GM23338 (cell line): Measurements from ENCODE around the gene SENP5. TPM values are rescaled to one million over a fixed set of nuclear protein-coding genes. Genes with fewer than 3 reads are reported as not detected.
"Not testable (repeated sequence)": the region's sequence is repeated elsewhere in the genome, so short reads cannot be mapped to it uniquely, and the experiment has no call there.

Source experiments
- ATAC-seq: fragments of 200-7000 bp; cut with Tn5 transposase; 3 replicates; pipeline ENCODE4 v1.9.1; 2020
- DNase-seq: peaks from one replicate; pipeline ENCODE4 v3.0.0-alpha.2; 2015; ENCODE audit warnings: low spot score
- H2AFZ ChIP-seq: fragments of 200-600 bp; sonication (generic); 2 replicates; pipeline ENCODE4 v1.8.0; 2016; ENCODE audit warnings: antibody characterized with exemption, mild to moderate bottlenecking, moderate library complexity
- H3F3A ChIP-seq: fragments of 200-600 bp; sonication (generic); replicated peaks from 2 replicates; pipeline ENCODE4 v1.8.0; 2017; ENCODE audit warnings: antibody characterized with exemption, mixed run types, low read depth
- H3K27ac ChIP-seq: fragments of 200-600 bp; sonication (generic); 2 replicates; pipeline ENCODE4 v1.6.1; 2016; ENCODE audit warnings: low read depth
- H3K27me3 ChIP-seq: fragments of 200-600 bp; sonication (generic); 2 replicates; pipeline ENCODE4 v1.8.0; 2016; ENCODE audit warnings: mild to moderate bottlenecking, mixed run types, moderate library complexity; ENCODE audit not compliant: insufficient read depth
- H3K36me3 ChIP-seq: fragments of 200-600 bp; sonication (generic); 2 replicates; pipeline ENCODE4 v1.8.0; 2016; ENCODE audit warnings: mild to moderate bottlenecking; ENCODE audit not compliant: insufficient read depth
- H3K4me1 ChIP-seq: fragments of 200-600 bp; sonication (generic); 2 replicates; pipeline ENCODE4 v1.8.0; 2016; ENCODE audit warnings: mild to moderate bottlenecking, moderate library complexity; ENCODE audit not compliant: insufficient read depth
- H3K4me2 ChIP-seq: fragments of 200-600 bp; sonication (generic); 2 replicates; pipeline ENCODE4 v1.7.1; 2017; ENCODE audit warnings: mixed run types
- H3K4me3 ChIP-seq: fragments of 200-600 bp; sonication (generic); 2 replicates; pipeline ENCODE4 v1.6.1; 2016; ENCODE audit warnings: mixed run types
- H3K79me2 ChIP-seq: fragments of 200-600 bp; sonication (generic); replicated peaks from 2 replicates; pipeline ENCODE4 v1.8.0; 2017; ENCODE audit warnings: mild to moderate bottlenecking; ENCODE audit not compliant: insufficient read depth
- H3K9me2 ChIP-seq: fragments of 200-600 bp; sonication (generic); 2 replicates; pipeline ENCODE4 v1.8.0; 2017; ENCODE audit not compliant: insufficient read depth
- H4K20me1 ChIP-seq: fragments of 200-600 bp; sonication (generic); replicated peaks from 2 replicates; pipeline ENCODE4 v1.8.0; 2017; ENCODE audit warnings: mild to moderate bottlenecking; ENCODE audit not compliant: insufficient read depth
- H3K27ac Mint-ChIP-seq: 2 replicates; pipeline ENCODE4 v1.8.0; 2020; ENCODE audit warnings: inconsistent platforms, mild to moderate bottlenecking, moderate library complexity, mixed read lengths
- H3K27me3 Mint-ChIP-seq: 3 replicates; pipeline ENCODE4 v1.8.0; 2022; ENCODE audit warnings: low read depth, mild to moderate bottlenecking, moderate library complexity, mixed read lengths, inconsistent platforms; ENCODE audit not compliant: insufficient read depth, poor library complexity
- H3K36me3 Mint-ChIP-seq: 3 replicates; pipeline ENCODE4 v1.8.0; 2021; ENCODE audit warnings: low read depth, mild to moderate bottlenecking, inconsistent platforms, moderate library complexity, mixed read lengths
- H3K4me1 Mint-ChIP-seq: 3 replicates; pipeline ENCODE4 v1.8.0; 2020; ENCODE audit warnings: mild to moderate bottlenecking, inconsistent platforms, mixed read lengths
- H3K4me3 Mint-ChIP-seq: 3 replicates; pipeline ENCODE4 v1.8.0; 2021; ENCODE audit warnings: moderate library complexity, mild to moderate bottlenecking, inconsistent platforms, mixed read lengths
- H3K9me3 Mint-ChIP-seq: 3 replicates; pipeline ENCODE4 v1.8.0; 2020; ENCODE audit warnings: moderate library complexity, mild to moderate bottlenecking, inconsistent platforms, mixed read lengths
- CTCF ChIP-seq, 2 experiments: fragments of 200-600 bp in 1 of 2; sonication (generic) in 1 of 2; conservative IDR thresholded peaks; 2 replicates each; pipeline versions ENCODE4 v1.5.1 to v1.6.1; 2016 to 2017; ENCODE audit warnings: antibody characterized with exemption in 2 of 2, low read depth in 2 of 2, mild to moderate bottlenecking in 2 of 2, moderate library complexity in 1 of 2
- EZH2 ChIP-seq: fragments of 200-600 bp; sonication (generic); IDR thresholded peaks from one replicate; pipeline ENCODE4 v1.8.0; 2017; ENCODE audit warnings: antibody characterized with exemption, mild to moderate bottlenecking, low read depth; ENCODE audit not compliant: unreplicated experiment
- EZH2phosphoT487 ChIP-seq: fragments of 200-600 bp; sonication (generic); IDR thresholded peaks from one replicate; pipeline ENCODE4 v1.8.1; 2018; ENCODE audit warnings: antibody characterized with exemption; ENCODE audit not compliant: unreplicated experiment
- JUNB ChIP-seq: IDR thresholded peaks from one replicate; pipeline ENCODE4 v1.6.1; 2016; ENCODE audit warnings: antibody characterized with exemption; ENCODE audit not compliant: unreplicated experiment
- NANOG ChIP-seq: IDR thresholded peaks from 2 replicates; pipeline ENCODE4 v1.6.1; 2016; ENCODE audit warnings: antibody characterized with exemption, borderline replicate concordance
- POLR2AphosphoS5 ChIP-seq: IDR thresholded peaks from 2 replicates; pipeline ENCODE4 v1.6.1; 2016; ENCODE audit warnings: antibody characterized with exemption, low read depth
- REST ChIP-seq: IDR thresholded peaks from one replicate; pipeline ENCODE4 v1.6.1; 2018; ENCODE audit warnings: antibody characterized with exemption; ENCODE audit not compliant: unreplicated experiment
- STAT1 ChIP-seq: IDR thresholded peaks from one replicate; pipeline ENCODE4 v1.6.1; 2016; ENCODE audit warnings: antibody characterized with exemption; ENCODE audit not compliant: unreplicated experiment
- ZNF331 ChIP-seq: fragments of 250-450 bp; sonication (Bioruptor Pico); IDR thresholded peaks from 2 replicates; pipeline ENCODE4 v1.5.0; 2020; ENCODE audit warnings: low read depth, mild to moderate bottlenecking, moderate library complexity
- polyA plus RNA-seq: library from polyadenylated mRNA; unstranded; fragments of >200 nt; fragmentation: Nextera tagmentation; extraction: Ambion mirVana; gene quantifications from 2 replicates; pipeline ENCODE4 v1.2.1, GENCODE V29; 2016
- total RNA-seq: library from RNA; depleted of rRNA; stranded (reverse); fragments of >200 nt; shearing (Covaris generic); gene quantifications from 2 replicates; pipeline ENCODE4 v1.2.3, GENCODE V29; 2014
- TF ChIP-seq, protein P1 (sequence below): IDR thresholded peaks from 2 replicates; pipeline ENCODE4 v1.6.1; 2016; ENCODE audit warnings: antibody characterized with exemption

The SENP5 gene
- total and polyA plus RNA-seq, 2 experiments from 2014 or later = 12.2 to 34.3 TPM

DNA sequence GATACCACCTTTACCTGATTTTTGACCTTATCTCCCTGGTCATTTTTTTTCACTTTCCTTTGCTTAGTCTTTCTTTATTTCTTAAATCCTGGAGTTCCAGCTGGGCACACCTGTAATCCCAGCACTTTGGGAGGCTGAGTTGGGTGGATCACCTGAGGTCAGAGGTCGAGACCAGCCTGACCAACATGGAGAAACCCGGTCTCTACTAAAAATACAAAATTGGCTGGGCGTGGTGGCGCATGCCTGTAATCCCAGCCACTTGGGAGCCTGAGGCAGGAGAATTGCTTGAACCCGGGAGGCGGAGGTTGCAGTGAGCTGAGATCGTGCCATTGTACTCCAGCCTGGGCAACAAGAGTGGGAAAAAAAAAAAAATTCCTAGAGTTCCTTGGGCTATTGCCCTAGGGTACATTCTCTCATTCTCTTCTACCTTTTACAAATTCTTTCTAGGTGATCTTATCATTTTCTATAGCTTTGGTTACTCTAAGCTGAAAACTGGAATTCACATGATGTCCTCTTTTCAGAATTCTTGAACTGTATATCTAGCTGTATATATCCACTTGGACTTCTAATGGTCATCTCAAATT, 6.9 kb downstream of the SENP5 start:
- H4K20me1 ChIP-seq = peaks cover 45% of the 10 kb centered on the region; the same call in 1 of the 2 replicates
- not testable (repeated sequence) for H3F3A ChIP-seq, H3K27ac Mint-ChIP-seq, H2AFZ ChIP-seq, H3K27me3 Mint-ChIP-seq, H3K4me3 Mint-ChIP-seq, H3K9me3 Mint-ChIP-seq, H3K4me2 ChIP-seq, H3K9me2 ChIP-seq, H3K27me3 ChIP-seq, H3K4me1 Mint-ChIP-seq, H3K4me1 ChIP-seq, H3K36me3 ChIP-seq, H3K36me3 Mint-ChIP-seq, H3K4me3 ChIP-seq, ATAC-seq, DNase-seq
- peaks cover 98% of the 10 kb centered on the region for H3K79me2 ChIP-seq
- peak overlapping the region; percentile 53; the same call in 1 of the 2 replicates for H3K27ac ChIP-seq

DNA sequence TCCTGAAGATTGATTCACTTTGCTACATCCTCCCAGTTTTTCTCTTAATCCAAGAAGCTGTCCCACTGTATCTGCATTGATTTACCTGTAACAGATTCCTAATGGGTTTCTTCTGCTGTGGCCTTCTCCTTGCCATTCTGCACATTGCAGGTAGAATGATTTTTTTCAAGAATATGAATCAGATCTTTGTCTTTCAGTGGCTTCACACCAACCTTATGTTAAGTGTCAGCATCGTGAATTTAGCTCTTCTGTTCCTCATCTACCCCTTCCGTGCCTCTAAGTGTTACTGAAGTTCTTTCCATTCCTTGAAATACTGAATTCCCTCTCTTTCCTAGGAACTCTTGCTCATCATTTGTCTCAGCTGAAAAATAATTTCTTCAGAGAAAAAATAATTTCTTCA, 7.5 kb downstream of the SENP5 start:
- DNase-seq = no peak
- Mint-ChIP-seq H3K4me3 (no peak overlapping the region), H3K36me3 (peaks cover 6% of the 10 kb centered on the region; the same call in 2 of the 3 replicates), H3K27ac (no peak overlapping the region), H3K4me1 (no peaks in the 10 kb centered on the region), H3K9me3 (no peaks in the 10 kb centered on the region; the same call in 2 of the 3 replicates), H3K27me3 (peaks cover 4% of the 10 kb centered on the region)
- no peaks in the 10 kb centered on the region for H3K27me3 ChIP-seq
- no peaks in the 10 kb centered on the region for H3K9me2 ChIP-seq
- H3K79me2 ChIP-seq = peaks cover 98% of the 10 kb centered on the region
- ATAC-seq = no peak
- TF ChIP-seq ZNF331 = no peak
- no peak for TF ChIP-seq EZH2phosphoT487
- TF ChIP-seq, protein P1, sequence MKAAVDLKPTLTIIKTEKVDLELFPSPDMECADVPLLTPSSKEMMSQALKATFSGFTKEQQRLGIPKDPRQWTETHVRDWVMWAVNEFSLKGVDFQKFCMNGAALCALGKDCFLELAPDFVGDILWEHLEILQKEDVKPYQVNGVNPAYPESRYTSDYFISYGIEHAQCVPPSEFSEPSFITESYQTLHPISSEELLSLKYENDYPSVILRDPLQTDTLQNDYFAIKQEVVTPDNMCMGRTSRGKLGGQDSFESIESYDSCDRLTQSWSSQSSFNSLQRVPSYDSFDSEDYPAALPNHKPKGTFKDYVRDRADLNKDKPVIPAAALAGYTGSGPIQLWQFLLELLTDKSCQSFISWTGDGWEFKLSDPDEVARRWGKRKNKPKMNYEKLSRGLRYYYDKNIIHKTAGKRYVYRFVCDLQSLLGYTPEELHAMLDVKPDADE = no peak
- no peak for TF ChIP-seq STAT1
- TF ChIP-seq EZH2 = no peak
- TF ChIP-seq JUNB = no peak
- TF ChIP-seq REST = no peak
- no peak for TF ChIP-seq CTCF (conservative IDR thresholded peaks at IDR 0.05; ENCODE audit: low read depth in 2 of 2)
- no peak for TF ChIP-seq POLR2AphosphoS5
- no peak for TF ChIP-seq NANOG
- H3K4me1 ChIP-seq = no peaks in the 10 kb centered on the region
- H2AFZ ChIP-seq = no peak overlapping the region
- H3F3A ChIP-seq = no peaks in the 10 kb centered on the region
- peaks cover 44% of the 10 kb centered on the region; the same call in 1 of the 2 replicates for H4K20me1 ChIP-seq
- no peak overlapping the region for H3K27ac ChIP-seq
- H3K4me2 ChIP-seq = no peak overlapping the region
- peaks cover 5% of the 10 kb centered on the region; the same call in 1 of the 2 replicates for H3K36me3 ChIP-seq
- H3K4me3 ChIP-seq = no peak overlapping the region
